CD1c-positive myeloid dendritic cell (primary cell): Measurements from ENCODE around the gene MMEL1.

ENCODE experiments used
- DNase-seq: peaks from one replicate; pipeline ENCODE4 v3.0.0-alpha.2; 2016; ENCODE audit errors: extremely low spot score

MMEL1 gene

GRCh38 chr1:2642560-2643413, 10.0 kb upstream of the MMEL1 start:
- DNase-seq = peak; percentile 92

- DNase-seq = no peak
These were observed 9.3 kb upstream of the MMEL1 start for GRCh38 chr1:2642131-2642559.

- no peak for DNase-seq
These were observed 8.7 kb upstream of the MMEL1 start for GRCh38 chr1:2641381-2642130.

- no peak for DNase-seq
These were observed 7.8 kb upstream of the MMEL1 start for GRCh38 chr1:2640626-2641025.

DNA sequence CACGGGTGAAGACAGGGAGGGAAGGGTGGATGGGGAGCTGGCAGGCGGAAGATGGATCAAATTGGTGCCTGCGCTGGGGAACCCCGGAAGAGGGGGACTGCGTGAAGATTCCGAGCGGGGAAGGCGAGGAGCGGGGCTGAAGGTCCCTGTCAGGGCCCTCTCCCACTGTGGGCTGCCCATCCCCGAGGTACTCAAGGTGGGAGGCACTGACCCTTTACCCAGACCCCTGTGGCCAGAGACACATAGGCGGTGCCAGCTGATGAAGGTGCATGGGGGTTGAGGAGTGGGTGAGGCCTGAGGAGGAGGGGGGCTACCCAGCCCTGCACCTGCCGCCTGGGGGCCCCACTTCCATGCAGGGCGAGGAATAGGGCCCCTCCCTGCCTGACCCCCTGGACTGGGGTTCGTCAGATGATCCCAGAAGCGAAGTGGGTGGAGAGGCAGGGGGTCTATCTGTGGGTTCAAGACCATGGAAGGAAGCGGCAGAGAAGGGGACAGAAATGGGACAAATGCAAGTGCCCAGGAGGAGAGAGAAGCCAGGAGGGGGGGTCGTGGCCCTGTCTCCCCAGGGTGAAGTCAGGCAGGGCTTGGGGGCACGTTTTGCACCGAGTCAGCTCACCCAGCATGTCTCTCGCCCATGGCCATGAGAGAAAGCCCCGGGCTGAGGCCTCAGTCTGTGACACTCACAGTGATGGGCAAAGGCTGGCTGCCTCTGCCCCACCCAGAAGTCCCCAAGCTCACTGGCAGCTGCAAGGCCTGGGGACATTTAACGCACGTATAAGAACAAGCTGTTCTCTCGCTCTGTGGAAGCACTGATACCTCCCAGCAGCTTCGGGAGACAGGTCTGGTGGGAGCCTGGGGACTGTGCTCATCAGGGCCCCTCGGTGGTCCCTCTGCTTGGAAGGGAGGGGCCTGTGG, 7.0 kb upstream of the MMEL1 start:
- DNase-seq = no peak

- no peak for DNase-seq
These were observed 6.4 kb upstream of the MMEL1 start for GRCh38 chr1:2639203-2639602.

DNA sequence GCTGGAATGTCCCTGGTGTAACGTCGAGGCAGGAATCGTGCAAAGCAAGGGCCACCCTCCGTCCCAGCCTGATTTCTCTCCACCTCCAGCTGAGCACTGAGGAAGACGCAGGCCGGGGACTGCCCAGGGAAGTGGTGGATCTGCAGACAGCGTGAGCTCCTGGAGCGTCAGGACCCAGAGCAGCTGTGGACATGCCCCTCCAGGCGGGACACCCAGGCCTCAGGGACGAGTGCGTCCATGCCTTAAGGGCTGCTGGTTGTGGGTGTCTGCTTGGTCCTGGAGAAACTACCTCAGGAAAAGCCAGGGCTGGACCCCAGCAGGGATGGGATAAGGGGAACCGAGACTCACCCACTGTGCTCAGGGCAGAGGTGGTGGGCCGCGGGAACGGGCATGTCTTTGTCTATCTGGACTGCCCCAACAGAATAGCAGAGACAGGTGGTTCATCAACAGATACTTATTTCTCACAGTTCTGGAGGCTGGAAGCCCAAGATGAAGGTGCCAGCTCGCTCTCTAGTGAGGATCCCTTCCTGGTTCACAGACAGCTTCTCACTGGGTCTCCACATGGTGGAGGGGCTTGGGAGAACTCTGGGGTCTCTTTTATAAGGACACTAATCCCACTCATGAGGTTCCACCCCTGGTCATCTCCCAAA, 5.8 kb upstream of the MMEL1 start:
- no peak for DNase-seq

GRCh38 chr1:2637442-2638145, 4.8 kb upstream of the MMEL1 start:
- no peak for DNase-seq

- DNase-seq = no peak
These were observed 3.9 kb upstream of the MMEL1 start for GRCh38 chr1:2636733-2637132.

- no peak for DNase-seq
These were observed 2.7 kb upstream of the MMEL1 start for GRCh38 chr1:2635361-2636010.

DNA sequence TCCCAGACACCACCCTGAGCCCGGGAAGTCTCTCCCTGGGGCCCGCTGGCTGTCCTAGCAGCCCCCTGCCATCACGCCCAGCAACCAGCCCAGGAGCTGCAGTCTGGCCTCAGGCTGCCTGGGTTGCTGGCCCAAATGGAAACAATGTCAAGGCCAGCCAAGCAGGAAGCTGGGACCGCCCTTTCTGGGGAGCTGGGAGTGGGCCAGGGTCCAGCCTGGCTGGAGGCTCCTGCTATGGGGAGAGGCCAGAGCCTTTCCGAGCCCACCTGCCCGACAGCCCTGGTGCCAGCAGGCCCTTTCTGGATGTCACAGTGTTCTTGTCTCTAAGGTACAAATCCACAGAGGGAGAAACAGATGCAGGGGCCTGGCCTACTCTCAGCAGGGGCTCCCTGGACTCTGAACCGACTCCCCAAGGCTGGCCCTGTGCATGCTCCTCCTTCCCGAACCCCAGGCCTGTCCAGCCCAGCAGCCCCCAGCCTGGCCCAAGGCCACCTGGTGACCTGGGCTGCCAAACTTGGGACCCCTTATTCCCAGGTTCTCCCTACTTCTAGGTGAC, 1.2 kb upstream of the MMEL1 start:
- no peak for DNase-seq

DNA sequence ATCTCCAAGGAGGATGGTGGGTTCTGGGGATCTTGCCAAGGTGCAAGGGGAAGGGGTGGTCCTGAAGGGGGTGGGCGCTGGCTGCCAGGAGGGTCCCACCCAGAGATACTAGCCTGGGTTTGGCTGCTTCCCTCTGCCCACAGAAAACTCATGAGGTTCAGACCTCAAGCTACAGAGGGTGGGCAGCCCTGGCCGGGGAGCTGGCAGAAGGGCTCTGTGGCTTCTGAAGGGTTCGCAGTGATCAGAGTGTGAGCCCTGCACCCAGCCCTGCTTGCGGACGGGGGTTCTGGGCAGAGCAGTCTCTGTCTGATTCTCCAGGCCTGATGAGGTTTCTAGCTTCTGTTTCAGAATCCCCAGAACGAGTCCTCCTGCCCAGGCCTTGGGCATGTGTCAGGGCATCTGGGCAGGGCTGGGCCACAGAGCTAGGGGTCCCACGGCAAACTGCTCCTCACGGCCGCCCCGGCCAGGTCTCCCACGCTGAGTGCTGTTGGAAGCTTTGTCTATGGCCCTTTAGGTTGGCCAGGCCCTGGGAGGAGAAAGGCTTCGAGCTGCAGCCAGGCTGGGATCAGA, 635 bp upstream of the MMEL1 start:
- no peak for DNase-seq

- DNase-seq = no peak
These were observed 775 bp downstream of the MMEL1 start for GRCh38 chr1:2632051-2632430.

GRCh38 chr1:2631136-2632050, 1.4 kb downstream of the MMEL1 start:
- DNase-seq = no peak

GRCh38 chr1:2630498-2631135, 2.2 kb downstream of the MMEL1 start:
- no peak for DNase-seq

DNA sequence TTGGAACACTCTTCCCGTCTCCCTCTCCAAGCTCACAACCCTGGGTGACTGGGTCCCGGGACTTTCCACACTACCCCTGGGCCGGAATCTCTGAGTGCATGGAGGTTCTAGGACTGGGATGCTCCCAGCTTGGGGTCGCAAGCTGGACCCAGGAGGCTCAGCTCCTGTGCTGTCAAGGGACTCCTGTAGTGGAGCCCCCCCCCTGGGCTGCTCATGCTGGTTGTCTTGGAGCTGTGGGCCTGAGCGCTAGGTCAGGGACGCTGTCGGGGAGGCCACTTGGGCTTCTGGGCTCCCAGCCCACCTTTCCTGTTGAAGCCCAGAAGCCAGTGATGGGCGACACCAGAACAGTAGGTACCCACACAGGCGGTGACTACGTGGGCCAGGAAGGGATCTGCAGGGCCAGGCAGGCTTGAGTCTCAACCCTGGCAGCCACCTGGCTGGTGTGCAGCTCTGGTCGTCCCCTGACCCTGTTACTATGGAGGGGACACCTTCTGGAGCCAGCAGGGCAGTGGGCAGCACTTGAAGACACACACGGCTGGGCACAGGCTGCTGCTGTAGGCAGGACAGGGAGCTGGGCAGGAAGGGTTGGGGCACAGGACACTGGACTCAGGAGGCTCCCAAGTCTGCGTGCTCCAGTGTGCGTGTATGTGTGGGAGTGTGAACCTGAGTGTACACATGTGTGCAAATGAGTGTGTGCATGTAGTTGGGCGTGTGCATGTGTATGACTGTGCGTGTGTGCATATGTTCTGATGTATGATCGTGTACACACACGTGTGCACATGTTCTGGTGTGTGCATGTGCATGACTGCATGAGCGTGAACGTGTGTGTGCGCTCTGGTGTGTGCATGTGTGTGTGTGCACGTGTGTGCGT, 3.0 kb downstream of the MMEL1 start:
- no peak for DNase-seq

DNA sequence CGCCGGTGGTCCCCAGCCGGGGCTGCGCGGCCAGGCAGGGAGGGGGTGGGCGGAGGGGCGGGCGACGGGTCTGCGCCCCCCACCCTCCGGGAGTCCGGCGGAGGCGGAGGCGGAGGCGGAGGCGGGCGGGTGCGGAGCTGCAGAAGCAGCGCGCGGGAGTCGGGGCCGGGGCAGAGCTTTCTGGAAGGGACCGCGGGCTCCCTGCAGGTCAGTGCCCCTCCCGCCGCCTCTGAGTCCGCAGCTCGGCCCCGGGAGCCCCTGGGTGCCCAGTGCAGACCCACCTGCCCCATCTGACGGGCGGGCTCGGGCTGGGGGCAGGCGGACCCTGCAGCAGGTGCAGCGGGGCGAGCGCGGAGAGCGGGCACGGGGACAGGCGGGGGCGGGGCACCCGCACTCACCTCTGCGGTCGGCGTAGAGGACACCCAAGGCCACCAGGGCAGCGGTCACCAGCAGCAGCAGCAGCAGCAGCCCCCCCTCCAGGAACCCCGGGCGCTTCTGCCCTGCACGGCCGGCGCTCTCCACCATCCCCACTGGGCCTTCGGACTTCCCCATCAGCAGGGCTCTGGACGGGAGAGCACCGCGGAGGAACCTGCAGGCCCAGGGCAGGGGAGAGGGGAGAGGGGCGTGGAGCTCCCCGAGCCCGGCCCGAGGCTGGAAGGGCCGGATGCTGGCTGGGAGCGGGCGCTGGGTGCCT, 3.7 kb downstream of the MMEL1 start:
- no peak for DNase-seq
